Erythroblast (primary cell): Measurements from ENCODE around the gene GNB1L.

ENCODE experiments used
- GATA1 ChIP-seq: IDR thresholded peaks from 2 replicates; pipeline ENCODE4 v1.6.1; 2011; ENCODE audit warnings: low read depth, mild to moderate bottlenecking, control low read depth, low read length, moderate library complexity
- POLR2A ChIP-seq: IDR thresholded peaks from 2 replicates; pipeline ENCODE4 v1.6.1; 2011; ENCODE audit warnings: mild to moderate bottlenecking, low read length

DNA sequence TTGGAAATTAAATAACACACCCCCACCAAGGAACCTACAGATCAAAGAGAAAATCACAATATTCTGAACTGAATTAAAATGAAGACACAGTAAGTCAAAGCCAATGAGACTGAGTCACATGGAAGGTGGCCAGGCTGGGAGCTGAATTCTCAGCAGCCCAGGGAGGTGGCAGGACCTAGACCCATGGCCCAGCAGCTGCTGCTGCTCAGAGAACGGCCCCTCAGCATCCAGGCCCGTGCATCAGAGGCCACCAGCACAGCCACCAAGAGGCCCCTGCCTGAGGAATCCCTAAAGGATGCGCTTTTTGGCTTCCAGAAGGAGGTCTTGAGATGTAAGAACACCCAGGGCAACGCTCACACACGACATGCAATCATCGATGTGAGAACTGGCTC, 59.1 kb downstream of the GNB1L start:
- TF ChIP-seq POLR2A (no peak), GATA1 (no peak)
